Aorta (tissue), 5 donors: Measurements from ENCODE around the gene RPTOR. TPM values are rescaled to one million over a fixed set of nuclear protein-coding genes. Genes with fewer than 3 reads are reported as not detected.

ENCODE experiments used
- ATAC-seq: fragments of 200-7000 bp; cut with Tn5 transposase; one replicate; pipeline ENCODE4 v1.9.1; 2022; ENCODE audit warnings: moderate library complexity; ENCODE audit not compliant: low FRiP score
- DNase-seq, 2 donors: peaks; one replicate each; pipeline ENCODE4 v3.0.0-alpha.2; 2020
- H3K27ac ChIP-seq, 2 donors: one replicate each; pipeline ENCODE4 v1.5.1; 2013; ENCODE audit warnings: low read length in 2 of 2, mild to moderate bottlenecking in 2 of 2, moderate library complexity in 2 of 2, control low read depth in 1 of 2, inconsistent platforms in 1 of 2, low read depth in 1 of 2
- H3K27me3 ChIP-seq, 2 donors: one replicate each; pipeline ENCODE4 v1.6.1; 2013; ENCODE audit warnings: control low read depth in 1 of 2, low read length in 1 of 2, mild to moderate bottlenecking in 1 of 2, moderate library complexity in 1 of 2; ENCODE audit not compliant: insufficient read depth in 2 of 2, control insufficient read depth in 1 of 2
- H3K36me3 ChIP-seq, 2 donors: one replicate each; pipeline ENCODE4 v1.6.1; 2013; ENCODE audit warnings: control low read depth in 1 of 2, low read length in 1 of 2, mild to moderate bottlenecking in 1 of 2; ENCODE audit not compliant: insufficient read depth in 2 of 2, control insufficient read depth in 1 of 2
- H3K4me1 ChIP-seq, 2 donors: one replicate each; pipeline ENCODE4 v1.6.1; 2013; ENCODE audit warnings: low read length in 2 of 2, control low read depth in 1 of 2, mild to moderate bottlenecking in 1 of 2, moderate library complexity in 1 of 2; ENCODE audit not compliant: insufficient read depth in 2 of 2, control insufficient read depth in 1 of 2
- H3K4me3 ChIP-seq, 2 donors: one replicate each; pipeline ENCODE4 v1.5.1; 2013; ENCODE audit warnings: low read length in 2 of 2, control low read depth in 1 of 2, mild to moderate bottlenecking in 1 of 2
- H3K9me3 ChIP-seq: one replicate; pipeline ENCODE4 v1.6.1; 2013; ENCODE audit warnings: mild to moderate bottlenecking, low read length; ENCODE audit not compliant: control insufficient read depth
- WGBS, 2 donors: extraction: QIAGEN DNeasy Blood & Tissue Kit; methylation state at CpG; one replicate each; pipeline ENCODE4 v1.1.7; 2013; 5-methylcytosine and 5-hydroxymethylcytosine counted together
- intact Hi-C, 2 donors: fragments of 100-400 bp; cut with DNase I; formaldehyde crosslinking; loops; one replicate each; pipeline versions ENCODE4 v1.14.2 to v1.15.0; 2022
- polyA plus RNA-seq, 2 donors: library from polyadenylated mRNA; stranded (reverse); fragments of 200-250 nt; gene quantifications; one replicate each; pipeline ENCODE4 v1.2.3, GENCODE V29; 2013
- total RNA-seq, 2 donors: library from RNA; stranded (reverse); fragmentation: NEBNext Ultra II Directional; extraction: Animal tissue kit (Norgen Biotek cat#: 25700); gene quantifications; one replicate each; pipeline ENCODE4 v1.2.1, GENCODE V29; 2021
- donor health status: healthy with polysubstance abuse.
- donor health status: Bipolar disorder and iron deficiency.
- donor health status: DM: no; HTN: no; CAD: no.
- donor health status: DM: no; HTN: no; CAD: no.
- donor health status: DM: yes; HTN: yes; CAD: no.

RPTOR gene
- total and polyA plus RNA-seq, 4 donors, result 2.1 to 31.4 (median 18.6) TPM

GRCh38 chr17:80967404-80967872, 422.8 kb downstream of the RPTOR start:
- WGBS, 2 donors, result 95% methylated on average over 19 of the region's 19 CpGs
- Histone ChIP-seq H3K4me1 (no peaks in the 10 kb centered on the region), H3K9me3 (no peaks in the 10 kb centered on the region), H3K36me3 (no peaks in the 10 kb centered on the region), H3K27ac (no peak overlapping the region), H3K27me3 (no peaks in the 10 kb centered on the region), H3K4me3 (no peak overlapping the region)
- DNase-seq (peak in 1 of 2 donors; percentile 47), ATAC-seq (no peak)
- intact Hi-C loops, result loop anchor here in 1 of 2 donors (5.0 kb wide), 1 partner anchor 105 kb away; no protein-coding TSS in a partner anchor

DNA sequence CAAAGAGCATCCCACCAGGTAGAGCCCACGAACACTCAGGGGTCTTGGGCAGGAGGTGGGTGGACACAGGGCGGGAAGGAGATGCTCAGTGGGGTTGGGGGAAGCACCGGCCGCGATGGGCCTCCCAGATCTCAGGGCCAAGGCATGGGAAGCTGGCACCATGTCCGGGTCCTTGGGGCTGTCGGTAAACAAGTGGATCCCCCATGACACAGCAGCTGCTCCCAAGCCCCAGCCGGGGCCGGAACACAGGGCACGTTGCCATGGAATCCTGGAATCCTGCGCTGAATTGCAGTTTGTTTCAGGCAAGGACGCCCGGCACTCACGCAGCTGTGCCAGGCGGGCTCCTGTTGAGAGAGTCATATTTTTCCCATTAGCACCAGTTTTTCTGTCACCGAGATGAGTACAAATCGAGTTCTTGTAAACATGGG, 424.0 kb downstream of the RPTOR start:
- DNase-seq, result peak; percentile 50 to 88
- H3K4me1 ChIP-seq, result no peaks in the 10 kb centered on the region
- peak overlapping the region in 1 of 2 donors; percentile 7 for H3K27ac ChIP-seq
- 9 to 17% methylated on average over 17 of the region's 17 CpGs for WGBS, 2 donors
- H3K27me3 ChIP-seq, result no peaks in the 10 kb centered on the region
- H3K4me3 ChIP-seq, result no peak overlapping the region
- no peaks in the 10 kb centered on the region for H3K9me3 ChIP-seq
- intact Hi-C loops, result loop anchor here in 1 of 2 donors (5.0 kb wide), 1 partner anchor 106 kb away; no protein-coding TSS in a partner anchor
- ATAC-seq, result peak; percentile 37
- H3K36me3 ChIP-seq, result no peaks in the 10 kb centered on the region

DNA sequence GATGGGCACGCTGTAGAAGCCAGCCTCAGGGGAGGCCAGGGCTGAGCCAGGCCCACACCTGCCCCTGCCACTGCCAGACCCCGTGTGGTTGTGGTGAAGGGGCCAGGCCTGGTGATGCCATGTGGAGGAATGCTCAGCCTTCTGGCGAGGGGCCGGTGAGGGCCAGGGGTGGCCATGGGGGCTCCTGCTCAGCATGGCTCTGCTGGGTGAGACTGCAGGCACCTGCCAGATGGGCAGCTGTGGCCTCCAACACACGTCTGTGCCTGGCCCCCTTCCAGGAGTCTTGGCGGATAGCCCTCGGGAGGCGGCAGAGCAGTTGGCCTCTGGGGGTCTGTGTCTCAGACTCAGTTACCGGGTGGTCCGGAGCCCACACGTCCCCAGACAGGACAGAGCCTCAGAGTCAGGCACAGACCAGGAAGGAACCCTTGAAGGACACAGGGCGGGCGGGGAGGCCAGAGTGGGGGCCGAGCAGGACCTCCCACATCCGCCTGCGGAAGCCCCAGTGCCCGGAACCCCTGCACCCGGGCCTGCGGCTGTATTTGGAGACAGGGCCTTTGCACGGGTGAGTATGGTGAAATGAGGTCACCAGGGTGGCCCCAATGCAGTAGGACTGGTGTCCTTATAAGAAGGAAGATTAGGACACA, 424.5 kb downstream of the RPTOR start:
- DNase-seq (peak in 1 of 2 donors; percentile 51), ATAC-seq (peak; percentile 3)
- H3K27me3 ChIP-seq, result no peaks in the 10 kb centered on the region
- H3K9me3 ChIP-seq, result no peaks in the 10 kb centered on the region
- H3K36me3 ChIP-seq, result no peaks in the 10 kb centered on the region
- WGBS, 2 donors, result 29 to 44% methylated on average over 19 to 20 of the region's 20 CpGs
- no peak overlapping the region for H3K4me3 ChIP-seq
- H3K4me1 ChIP-seq, result no peaks in the 10 kb centered on the region
- H3K27ac ChIP-seq, result peak overlapping the region in 1 of 2 donors; percentile 7
- intact Hi-C loops, result loop anchor here in 1 of 2 donors (5.0 kb wide), 1 partner anchor 107 kb away; no protein-coding TSS in a partner anchor

GRCh38 chr17:80969674-80970043, 425.0 kb downstream of the RPTOR start:
- no peak for ATAC-seq
- no peak for DNase-seq
- Histone ChIP-seq H3K27ac (no peak overlapping the region), H3K9me3 (no peaks in the 10 kb centered on the region), H3K4me3 (no peak overlapping the region), H3K27me3 (no peaks in the 10 kb centered on the region), H3K4me1 (no peaks in the 10 kb centered on the region), H3K36me3 (no peaks in the 10 kb centered on the region)
- 92 to 93% methylated on average over 10 of the region's 10 CpGs for WGBS, 2 donors
- intact Hi-C loops, result loop anchor here in 1 of 2 donors (5.0 kb wide), 1 partner anchor 107 kb away; no protein-coding TSS in a partner anchor

DNA sequence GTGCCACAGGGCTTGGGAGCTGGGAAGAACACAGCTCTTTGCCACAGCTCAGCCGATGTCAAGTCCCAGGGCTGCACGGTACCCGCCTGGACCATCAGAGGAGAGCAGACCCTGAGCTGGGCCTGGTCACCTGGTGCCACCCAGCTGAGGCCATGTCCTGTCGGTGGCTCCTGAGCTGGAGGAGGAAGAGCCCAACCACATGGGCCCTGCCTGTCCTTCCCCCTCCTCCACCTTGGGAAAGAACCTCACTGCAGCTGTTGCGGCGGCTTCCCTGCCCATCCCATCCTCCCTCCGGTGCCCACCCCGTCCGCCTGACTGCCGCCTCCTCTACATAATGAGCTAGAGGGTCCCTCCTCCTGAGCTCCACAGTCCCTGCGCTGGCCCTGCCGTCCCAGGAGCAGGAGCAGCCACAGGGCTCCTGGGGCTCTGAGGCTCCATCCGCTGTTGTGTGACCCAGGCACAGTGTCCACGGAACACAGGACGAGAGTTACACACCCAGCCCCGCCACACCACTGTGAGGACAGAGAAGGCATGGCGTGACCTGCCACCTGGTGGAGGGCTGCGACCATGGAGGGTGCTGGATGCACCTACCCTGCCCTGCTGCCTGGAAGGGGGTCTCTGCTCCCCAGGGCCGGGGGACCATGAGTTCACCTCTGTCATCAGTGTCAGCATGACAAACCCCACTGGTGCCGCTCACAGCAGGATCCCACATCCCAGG, 425.6 kb downstream of the RPTOR start:
- Histone ChIP-seq H3K4me1 (no peaks in the 10 kb centered on the region), H3K4me3 (no peak overlapping the region), H3K36me3 (no peaks in the 10 kb centered on the region), H3K9me3 (no peaks in the 10 kb centered on the region), H3K27ac (no peak overlapping the region), H3K27me3 (no peaks in the 10 kb centered on the region)
- intact Hi-C loops, result no loop called here
- peak in 1 of 2 donors; percentile 66 for DNase-seq
- 54 to 57% methylated on average over 20 of the region's 20 CpGs for WGBS, 2 donors
- ATAC-seq, result peak; percentile 60

- no peak for ATAC-seq
- no peaks in the 10 kb centered on the region for H3K36me3 ChIP-seq
- WGBS, 2 donors, result 26 to 38% methylated on average over 20 to 26 of the region's 26 CpGs
- H3K9me3 ChIP-seq, result no peaks in the 10 kb centered on the region
- no peak overlapping the region for H3K27ac ChIP-seq
- no peak for DNase-seq
- H3K4me1 ChIP-seq, result no peaks in the 10 kb centered on the region
- no peak overlapping the region for H3K4me3 ChIP-seq
- H3K27me3 ChIP-seq, result no peaks in the 10 kb centered on the region
- intact Hi-C loops, result no loop called here
Measured at GRCh38 chr17:80970762-80971703, 426.4 kb downstream of the RPTOR start.

- H3K36me3 ChIP-seq, result no peaks in the 10 kb centered on the region
- H3K27ac ChIP-seq, result no peak overlapping the region
- H3K27me3 ChIP-seq, result no peaks in the 10 kb centered on the region
- H3K9me3 ChIP-seq, result no peaks in the 10 kb centered on the region
- intact Hi-C loops, result no loop called here
- no peak overlapping the region for H3K4me3 ChIP-seq
- ATAC-seq (no peak), DNase-seq (no peak)
- no peaks in the 10 kb centered on the region for H3K4me1 ChIP-seq
- 82 to 85% methylated on average over 13 of the region's 13 CpGs for WGBS, 2 donors
Measured at GRCh38 chr17:80971704-80972304, 427.2 kb downstream of the RPTOR start.

- intact Hi-C loops, result loop anchor here in 1 of 2 donors (5.0 kb wide), 1 partner anchor 74 kb away; no protein-coding TSS in a partner anchor
- no peaks in the 10 kb centered on the region for H3K9me3 ChIP-seq
- no peaks in the 10 kb centered on the region for H3K27me3 ChIP-seq
- no peaks in the 10 kb centered on the region for H3K4me1 ChIP-seq
- 80 to 89% methylated on average over 3 of the region's 3 CpGs for WGBS, 2 donors
- no peak overlapping the region for H3K27ac ChIP-seq
- H3K4me3 ChIP-seq, result no peak overlapping the region
- ATAC-seq (no peak), DNase-seq (no peak)
- no peaks in the 10 kb centered on the region for H3K36me3 ChIP-seq
Measured at GRCh38 chr17:80976701-80977100, 432.1 kb downstream of the RPTOR start.
